RKO (cell line): Measurements from ENCODE around the gene PKIB.
"Not testable (repeated sequence)": the region's sequence is repeated elsewhere in the genome, so short reads cannot be mapped to it uniquely, and the experiment has no call there.

Experiments
- DNase-seq: peaks from one replicate; pipeline ENCODE4 v3.0.0-alpha.2; 2016; ENCODE audit warnings: low spot score

The PKIB gene

DNA sequence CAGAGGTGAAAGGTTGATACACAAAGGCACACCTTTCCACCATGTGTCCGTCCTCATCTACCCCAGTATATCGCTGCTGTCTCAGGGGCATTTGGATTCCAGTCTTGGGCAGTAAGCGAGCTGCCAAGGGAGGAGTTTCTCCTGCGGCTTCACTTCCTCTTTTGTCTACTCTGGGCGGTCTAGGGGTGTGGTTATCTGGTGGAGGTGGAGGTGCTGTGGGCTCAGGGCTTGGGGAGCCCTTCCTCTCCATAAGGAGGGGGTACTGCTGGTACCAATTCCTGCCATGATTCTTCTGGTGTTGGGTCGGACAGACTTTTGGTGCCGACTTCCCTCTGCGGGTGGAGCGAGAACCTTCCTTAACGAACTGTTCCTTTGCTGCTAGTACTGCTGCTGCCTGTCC is 137.4 kb downstream of the PKIB start:
- no peak for DNase-seq

DNA sequence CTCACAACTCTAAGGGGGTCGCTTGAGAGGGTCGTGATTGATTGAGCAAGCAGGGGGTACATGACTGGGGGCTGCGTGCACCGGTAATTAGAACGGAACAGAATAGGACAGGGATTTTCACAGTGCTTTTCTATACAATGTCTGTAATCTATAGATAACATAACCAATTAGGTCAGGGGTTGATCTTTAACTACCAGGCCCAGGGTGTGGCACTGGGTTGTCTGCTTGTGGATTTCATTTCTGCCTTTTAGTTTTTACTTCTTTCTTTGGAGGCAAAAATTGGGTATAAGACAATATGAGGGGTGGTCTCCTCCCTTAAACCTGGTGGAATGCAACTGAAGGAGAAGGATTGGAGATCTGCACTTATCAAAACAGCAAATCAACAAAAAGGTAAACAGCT is 138.7 kb downstream of the PKIB start:
- DNase-seq: not testable (repeated sequence)

DNA sequence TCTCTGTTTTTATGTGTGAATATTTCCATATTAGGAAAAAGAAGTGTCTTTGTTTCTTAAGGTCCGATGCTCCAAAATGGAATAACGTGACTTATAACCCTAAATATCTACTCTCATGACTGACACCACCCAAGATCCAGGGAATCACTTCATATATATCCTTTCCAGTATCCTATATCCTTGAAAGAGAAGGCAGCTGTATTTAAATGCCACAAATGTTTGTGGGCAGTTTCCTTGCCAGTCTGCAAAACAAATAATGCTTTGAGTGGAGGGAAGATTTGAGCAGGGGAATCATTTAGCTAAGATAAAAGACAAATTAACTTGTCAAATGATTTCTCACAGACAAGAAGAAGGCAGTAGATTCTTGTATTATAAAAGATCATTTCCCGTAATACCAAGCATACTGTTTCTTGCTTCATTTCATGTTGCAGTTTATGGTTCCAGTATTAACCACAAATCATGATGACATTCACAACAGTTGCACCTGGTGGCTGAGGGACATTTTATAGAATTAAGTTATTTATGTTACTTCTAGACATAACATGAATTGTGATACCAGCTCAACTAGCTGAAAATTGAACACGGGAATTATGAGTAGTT is 139.3 kb downstream of the PKIB start:
- no peak for DNase-seq

DNA sequence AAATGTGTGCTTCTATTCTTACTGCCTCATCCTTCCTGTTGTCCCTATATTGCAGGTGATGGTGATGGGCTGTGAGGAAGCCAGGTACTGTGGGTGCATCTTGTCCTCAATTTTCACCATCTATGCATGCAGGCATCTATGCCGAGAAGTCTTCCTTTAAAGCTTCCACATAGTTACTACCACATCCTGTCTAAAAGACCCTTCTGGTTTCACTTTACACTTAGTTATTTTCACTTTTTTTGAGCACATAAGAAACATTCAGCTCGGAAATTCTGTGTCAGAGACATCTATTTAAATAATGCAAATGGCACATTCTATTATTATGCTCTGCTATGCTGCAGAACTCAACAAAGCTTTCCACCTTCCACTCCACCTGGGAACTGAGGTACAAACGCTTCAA is 141.1 kb downstream of the PKIB start:
- no peak for DNase-seq

DNA sequence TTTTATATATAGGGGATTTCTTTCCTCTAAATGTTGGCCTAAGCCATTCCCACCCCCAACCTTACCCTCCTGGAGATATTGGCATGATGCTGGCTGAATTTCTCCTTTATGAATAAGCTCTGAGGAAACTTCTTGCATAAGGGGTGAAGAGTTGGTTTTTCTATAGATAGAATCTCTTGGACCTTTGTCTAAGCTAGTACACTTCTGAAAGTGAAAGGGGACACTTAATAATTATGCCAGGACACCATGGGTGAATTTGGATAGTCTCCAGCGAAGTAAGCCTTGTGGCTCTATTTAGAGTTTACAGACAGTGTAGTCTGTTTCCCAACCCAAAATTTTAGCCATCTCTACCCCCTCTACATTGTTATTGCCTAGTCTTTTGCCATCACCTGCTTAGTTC is 142.3 kb downstream of the PKIB start:
- DNase-seq: no peak

DNA sequence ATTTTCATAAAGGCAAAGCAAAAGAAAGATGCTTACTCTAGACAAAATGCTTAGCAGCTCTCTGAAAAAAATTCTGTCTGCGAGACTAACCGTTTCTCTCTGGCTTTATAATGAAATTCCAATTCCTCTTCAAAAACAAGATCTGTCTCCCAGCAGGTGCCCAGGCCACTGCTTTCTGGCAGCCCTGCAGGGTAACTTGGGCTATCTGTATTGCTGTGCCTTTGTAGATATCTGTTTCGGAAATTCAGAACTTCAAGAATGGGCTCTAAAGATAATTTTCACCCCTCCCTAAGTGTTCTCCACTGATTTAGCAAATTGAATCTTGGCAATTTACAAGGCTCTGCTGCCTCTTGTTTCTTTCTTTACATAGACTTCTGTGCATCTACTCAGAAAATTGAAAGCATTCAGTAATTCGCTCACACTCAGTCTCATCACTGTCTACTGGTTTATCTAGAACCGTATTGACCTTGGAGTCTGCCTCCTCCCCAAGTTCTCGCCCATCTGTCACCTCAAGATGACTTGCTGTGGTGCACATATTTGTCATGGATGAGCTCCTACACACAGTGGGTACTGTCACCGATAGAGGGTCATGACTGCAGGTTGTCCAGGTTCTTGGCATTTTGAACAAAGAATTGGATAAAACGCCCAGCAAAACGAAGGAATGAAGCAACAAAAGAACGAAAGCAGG is 142.9 kb downstream of the PKIB start:
- DNase-seq: no peak

DNA sequence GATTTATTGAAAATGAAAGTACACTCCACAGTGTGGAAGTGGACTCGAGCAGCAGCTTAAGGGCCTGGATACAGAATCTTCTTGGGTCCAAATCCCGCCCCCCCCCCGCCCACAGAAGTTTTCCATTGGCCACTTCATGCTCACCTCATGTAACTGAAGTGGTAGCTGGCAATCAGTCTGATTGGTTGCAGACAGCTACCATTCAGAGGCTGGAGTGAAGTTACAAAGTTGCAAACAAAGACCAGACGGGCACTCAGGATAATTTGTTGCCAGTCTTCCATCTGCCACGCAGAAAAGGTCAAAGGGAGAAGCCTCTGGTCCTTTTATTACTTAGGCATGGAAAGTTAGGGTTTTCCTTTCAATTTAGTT is 143.5 kb downstream of the PKIB start:
- DNase-seq: no peak

DNA sequence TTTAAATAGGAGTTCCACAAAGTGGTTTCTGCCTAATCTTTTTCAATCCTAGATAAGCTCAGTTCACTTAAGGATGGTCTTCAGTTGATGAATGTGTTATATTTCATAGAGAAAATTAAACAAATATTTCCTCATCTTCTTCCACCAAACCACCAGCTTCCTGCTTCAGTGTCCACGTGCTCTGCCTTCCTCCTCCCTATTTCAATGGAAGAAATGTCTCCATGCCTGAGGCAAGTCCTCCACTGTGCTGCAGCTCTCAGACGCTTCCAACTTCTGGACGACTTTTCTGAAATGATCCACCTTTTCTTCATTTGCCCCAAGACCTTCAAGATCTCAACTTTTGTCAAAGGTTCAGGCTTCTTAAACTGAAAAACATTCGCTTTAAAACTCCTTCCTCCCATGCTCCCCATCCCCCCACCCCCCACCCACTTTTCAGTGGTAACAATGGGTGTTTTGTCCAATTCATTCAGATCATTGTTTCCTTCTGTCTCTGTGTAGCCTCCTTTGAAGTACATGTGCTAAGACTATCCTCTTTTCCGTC is 144.1 kb downstream of the PKIB start:
- DNase-seq: no peak

DNA sequence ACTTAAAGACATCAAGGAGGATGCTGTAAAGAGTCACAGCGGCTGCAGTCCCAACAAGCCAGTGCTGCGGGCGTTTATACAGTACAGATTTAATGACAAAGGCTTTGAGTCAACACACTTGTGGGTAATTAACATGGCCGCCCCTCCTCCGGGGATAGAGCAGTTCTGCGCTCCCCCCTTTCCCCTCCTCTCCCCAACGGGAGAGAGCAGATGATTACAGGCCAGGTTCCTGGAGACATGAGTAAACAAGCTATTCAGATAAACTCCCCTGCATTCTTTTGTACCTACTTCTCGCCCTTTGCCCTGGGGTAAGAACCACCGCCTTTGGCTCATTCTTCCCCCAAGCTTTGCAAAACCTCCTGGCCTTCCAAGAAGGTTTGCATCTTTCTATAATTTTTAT is 145.7 kb downstream of the PKIB start:
- no peak for DNase-seq

DNA sequence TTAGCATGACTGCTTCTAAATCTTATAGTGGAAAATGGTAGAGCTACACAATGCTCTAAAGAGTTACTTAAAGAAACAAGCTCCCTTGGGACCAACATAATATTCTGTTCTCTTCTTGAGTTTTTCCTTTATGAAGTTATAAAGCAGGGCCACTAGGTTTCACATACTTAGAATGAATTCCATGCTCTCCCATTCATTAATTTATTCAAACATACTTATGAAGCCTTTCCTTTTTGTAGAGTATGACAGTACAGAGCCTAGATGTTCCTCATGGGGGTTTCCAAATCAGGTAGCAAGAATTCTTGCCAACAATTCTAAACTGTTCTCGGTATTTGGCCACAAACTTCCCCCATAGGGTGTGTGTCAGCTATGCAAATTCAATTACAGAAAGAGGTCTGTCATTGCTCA is 148.7 kb downstream of the PKIB start:
- DNase-seq: no peak

DNA sequence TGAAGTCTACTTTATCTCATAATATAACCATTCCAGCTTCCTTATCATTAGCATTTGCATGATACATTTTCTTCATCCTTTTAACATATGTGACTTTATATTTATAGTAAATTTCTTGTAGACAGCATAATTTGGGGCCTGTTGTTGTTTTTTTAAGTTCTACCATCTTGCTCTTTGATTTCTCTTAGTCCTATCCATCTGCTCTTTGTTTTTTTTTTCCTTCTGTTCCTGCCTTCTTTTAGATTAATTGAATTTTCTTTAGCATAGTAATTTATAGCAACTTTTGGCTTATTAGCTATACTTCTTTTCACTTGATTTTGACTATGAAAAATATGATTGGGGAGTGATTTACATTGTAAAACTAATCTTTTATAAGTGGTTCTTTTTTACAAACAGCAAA is 150.1 kb downstream of the PKIB start:
- DNase-seq: no peak

DNA sequence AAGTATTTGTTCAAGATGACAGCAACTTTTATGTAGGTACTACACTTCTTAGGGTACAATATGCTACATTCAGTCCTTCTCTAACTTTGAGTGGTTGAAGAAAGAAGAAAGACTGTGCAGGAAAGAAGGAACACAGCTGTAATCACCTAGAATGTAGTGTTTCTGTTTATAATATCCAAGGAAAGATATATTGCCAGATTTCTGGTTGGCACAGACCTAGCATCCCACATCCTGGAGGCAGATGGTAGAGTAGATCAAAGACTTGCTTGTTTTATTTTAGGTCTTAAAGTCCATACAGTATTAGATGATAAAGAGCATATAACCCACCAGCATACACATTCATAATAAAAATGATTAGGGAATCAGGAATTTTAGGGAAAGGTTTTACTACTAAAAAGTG is 156.1 kb downstream of the PKIB start:
- DNase-seq: no peak

DNA sequence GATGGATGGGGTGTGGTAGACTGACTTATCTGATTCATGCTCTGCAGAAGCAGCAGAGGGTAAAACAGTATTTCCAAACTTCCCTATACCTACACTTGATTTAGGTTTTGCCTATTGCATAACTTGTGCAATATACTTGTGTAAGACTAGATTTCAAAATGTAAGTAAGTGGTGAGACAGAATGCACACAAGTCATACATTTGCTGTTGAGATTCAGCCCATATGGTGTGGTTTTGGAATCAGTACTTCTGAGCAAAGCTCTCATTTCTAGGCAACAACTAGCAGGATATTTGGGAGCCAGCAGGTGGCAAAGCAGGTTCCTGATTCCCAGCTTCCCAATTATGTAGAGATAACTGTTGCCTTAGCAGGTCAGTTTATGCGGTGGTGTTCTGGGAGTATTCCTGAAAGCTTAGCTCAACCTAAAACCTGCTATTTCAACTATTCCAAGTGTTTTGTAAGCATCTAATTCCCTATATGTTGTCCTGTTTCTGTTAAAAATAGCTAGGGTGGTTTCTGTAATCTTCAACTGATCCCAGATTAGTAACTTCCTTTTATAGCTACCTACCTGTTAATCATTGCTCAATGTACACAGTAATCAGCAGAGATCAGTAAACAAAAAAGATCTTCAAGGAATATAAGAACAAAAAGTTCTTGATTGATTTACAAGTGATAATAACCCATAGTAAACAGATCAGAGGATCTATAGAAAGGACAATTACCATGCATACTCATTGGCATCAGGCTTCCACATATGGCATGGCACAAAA is 160.8 kb downstream of the PKIB start:
- no peak for DNase-seq

DNA sequence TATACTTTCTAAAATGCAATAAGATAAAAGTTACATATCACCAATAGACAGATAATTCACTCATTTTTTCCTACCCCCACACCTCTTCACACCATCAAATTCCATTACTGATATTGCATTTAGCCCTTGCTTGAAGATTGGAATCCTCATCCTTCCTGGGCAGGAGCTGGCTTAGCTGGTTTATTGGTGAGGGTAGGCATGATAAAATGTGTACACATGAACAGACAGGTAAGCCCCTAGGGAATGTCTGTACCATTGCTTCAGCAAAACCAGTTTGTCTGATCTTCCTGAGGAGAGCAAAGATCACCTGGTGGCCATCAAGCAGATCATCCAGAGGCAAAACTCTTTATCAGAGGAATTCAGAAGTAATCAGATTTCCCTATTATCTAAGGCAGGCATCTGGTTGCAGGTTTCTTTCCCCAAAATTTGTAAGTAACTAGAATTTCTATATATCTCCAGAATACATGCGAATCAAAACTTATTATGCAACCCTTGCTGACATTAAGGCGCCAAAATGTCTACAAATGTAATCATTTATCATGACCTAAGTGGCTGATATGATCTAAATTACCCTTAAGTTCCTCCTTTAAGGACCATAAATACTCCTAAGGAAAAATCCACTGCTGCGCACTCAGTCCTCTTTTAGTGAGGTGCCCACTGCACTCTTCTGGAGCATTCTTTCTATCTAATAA is 162.7 kb downstream of the PKIB start:
- DNase-seq: no peak
